IPS-18a (cell line): ENCODE data around the gene AR.

Experiments used
- H3K27ac ChIP-seq: one replicate; pipeline ENCODE4 v1.5.1; 2013; ENCODE audit warnings: low read length
- H3K27me3 ChIP-seq: one replicate; pipeline ENCODE4 v1.6.1; 2013; ENCODE audit warnings: mild to moderate bottlenecking, low read length; ENCODE audit not compliant: control insufficient read depth, insufficient read depth
- H3K36me3 ChIP-seq: one replicate; pipeline ENCODE4 v1.6.1; 2013; ENCODE audit warnings: low read depth, low read length; ENCODE audit not compliant: control insufficient read depth
- H3K4me1 ChIP-seq: one replicate; pipeline ENCODE4 v1.6.1; 2013; ENCODE audit warnings: low read depth, low read length; ENCODE audit not compliant: control insufficient read depth
- H3K4me3 ChIP-seq: one replicate; pipeline ENCODE4 v1.5.1; 2013; ENCODE audit warnings: low read length
- H3K9ac ChIP-seq: one replicate; pipeline ENCODE4 v1.6.1; 2013; ENCODE audit warnings: mild to moderate bottlenecking, low read length, moderate library complexity
- H3K9me3 ChIP-seq: one replicate; pipeline ENCODE4 v1.6.1; 2013; ENCODE audit warnings: low read depth, low read length; ENCODE audit not compliant: control insufficient read depth

Gene AR, protein sequence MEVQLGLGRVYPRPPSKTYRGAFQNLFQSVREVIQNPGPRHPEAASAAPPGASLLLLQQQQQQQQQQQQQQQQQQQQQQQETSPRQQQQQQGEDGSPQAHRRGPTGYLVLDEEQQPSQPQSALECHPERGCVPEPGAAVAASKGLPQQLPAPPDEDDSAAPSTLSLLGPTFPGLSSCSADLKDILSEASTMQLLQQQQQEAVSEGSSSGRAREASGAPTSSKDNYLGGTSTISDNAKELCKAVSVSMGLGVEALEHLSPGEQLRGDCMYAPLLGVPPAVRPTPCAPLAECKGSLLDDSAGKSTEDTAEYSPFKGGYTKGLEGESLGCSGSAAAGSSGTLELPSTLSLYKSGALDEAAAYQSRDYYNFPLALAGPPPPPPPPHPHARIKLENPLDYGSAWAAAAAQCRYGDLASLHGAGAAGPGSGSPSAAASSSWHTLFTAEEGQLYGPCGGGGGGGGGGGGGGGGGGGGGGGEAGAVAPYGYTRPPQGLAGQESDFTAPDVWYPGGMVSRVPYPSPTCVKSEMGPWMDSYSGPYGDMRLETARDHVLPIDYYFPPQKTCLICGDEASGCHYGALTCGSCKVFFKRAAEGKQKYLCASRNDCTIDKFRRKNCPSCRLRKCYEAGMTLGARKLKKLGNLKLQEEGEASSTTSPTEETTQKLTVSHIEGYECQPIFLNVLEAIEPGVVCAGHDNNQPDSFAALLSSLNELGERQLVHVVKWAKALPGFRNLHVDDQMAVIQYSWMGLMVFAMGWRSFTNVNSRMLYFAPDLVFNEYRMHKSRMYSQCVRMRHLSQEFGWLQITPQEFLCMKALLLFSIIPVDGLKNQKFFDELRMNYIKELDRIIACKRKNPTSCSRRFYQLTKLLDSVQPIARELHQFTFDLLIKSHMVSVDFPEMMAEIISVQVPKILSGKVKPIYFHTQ

DNA sequence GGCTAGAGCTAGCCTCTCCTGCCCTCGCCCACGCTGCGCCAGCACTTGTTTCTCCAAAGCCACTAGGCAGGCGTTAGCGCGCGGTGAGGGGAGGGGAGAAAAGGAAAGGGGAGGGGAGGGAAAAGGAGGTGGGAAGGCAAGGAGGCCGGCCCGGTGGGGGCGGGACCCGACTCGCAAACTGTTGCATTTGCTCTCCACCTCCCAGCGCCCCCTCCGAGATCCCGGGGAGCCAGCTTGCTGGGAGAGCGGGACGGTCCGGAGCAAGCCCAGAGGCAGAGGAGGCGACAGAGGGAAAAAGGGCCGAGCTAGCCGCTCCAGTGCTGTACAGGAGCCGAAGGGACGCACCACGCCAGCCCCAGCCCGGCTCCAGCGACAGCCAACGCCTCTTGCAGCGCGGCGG lies at the start of gene AR:
Gene AR, plus strand, starts transcription at position 204 of the 400 bp plus-strand sequence. CDS start 1,126 bp downstream, outside the sequence.
- no peak within 1 kb of the TSS for H3K27ac ChIP-seq
- peak within 1 kb of the TSS; percentile 64 for H3K4me3 ChIP-seq
- H3K36me3 ChIP-seq, result no peaks in the 10 kb centered on the region
- H3K4me1 ChIP-seq, result peaks cover 3% of the 10 kb centered on the region
- peaks cover 26% of the 10 kb centered on the region for H3K27me3 ChIP-seq
- peaks cover 10% of the 10 kb centered on the region for H3K9me3 ChIP-seq
- peak within 1 kb of the TSS; percentile 20 for H3K9ac ChIP-seq

DNA sequence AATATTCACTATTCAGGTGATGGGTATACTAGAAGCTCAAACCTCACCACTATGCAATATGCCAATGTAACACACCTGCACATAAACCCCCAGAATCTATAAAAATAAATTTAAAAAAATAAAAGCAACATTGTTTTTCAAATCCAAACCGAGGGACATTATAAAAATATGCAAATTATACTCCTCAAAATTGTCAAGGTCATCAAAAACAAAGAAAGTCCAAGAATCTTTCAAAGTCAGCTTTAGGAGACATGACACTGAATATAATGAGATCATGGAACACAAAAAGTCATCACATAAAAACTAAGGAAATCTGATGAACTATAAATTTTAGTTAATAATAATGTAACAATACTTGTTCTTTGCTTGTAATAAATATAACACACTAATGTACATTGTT lies 43.2 kb upstream of the AR start:
- H3K4me3 ChIP-seq, result no peak overlapping the region
- no peak overlapping the region for H3K9ac ChIP-seq
- H3K9me3 ChIP-seq, result peaks cover 31% of the 10 kb centered on the region
- H3K36me3 ChIP-seq, result no peaks in the 10 kb centered on the region
- no peak overlapping the region for H3K27ac ChIP-seq
- no peaks in the 10 kb centered on the region for H3K4me1 ChIP-seq
- H3K27me3 ChIP-seq, result no peaks in the 10 kb centered on the region

DNA sequence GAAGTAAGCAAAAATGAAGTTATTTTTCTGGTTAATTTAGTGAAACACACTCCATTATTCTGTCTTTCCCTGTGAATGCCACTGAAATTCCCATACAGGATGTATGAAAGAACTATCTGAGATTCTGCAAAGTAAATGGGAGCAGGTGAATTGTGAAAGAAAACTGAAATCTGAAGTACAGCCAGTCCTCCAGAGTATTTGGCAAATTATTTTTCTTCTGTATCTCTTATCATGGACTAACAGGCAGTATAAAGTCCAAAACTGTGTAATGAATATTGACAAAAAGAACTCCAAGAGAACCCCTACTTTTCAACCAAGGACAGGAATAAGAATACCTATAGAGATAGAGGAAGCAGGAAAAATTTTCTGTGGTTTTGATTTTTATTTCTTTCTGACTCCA lies 40.8 kb upstream of the AR start:
- Histone ChIP-seq H3K4me1 (no peaks in the 10 kb centered on the region), H3K27ac (no peak overlapping the region), H3K27me3 (no peaks in the 10 kb centered on the region), H3K9me3 (peaks cover 24% of the 10 kb centered on the region), H3K36me3 (no peaks in the 10 kb centered on the region), H3K9ac (no peak overlapping the region), H3K4me3 (no peak overlapping the region)

DNA sequence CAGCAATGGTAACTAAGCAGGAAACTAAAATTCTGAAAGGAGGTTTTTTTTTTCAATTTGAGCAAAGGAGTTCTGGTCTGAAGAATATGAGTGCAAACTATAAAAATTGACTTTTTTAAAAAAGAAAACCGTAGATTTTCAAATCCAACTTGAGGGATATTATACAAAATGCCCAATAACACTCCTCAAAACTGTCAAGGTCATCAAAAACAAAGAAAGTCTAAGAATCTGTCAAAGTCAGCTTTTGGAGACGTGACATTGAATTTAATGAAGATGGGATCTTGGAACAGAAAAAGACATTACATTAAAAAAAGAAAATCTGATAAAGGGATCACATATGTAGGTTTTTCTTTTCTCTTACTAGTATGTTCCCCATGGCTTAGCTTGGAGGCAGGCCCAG lies 40.4 kb upstream of the AR start:
- peaks cover 24% of the 10 kb centered on the region for H3K9me3 ChIP-seq
- H3K36me3 ChIP-seq, result no peaks in the 10 kb centered on the region
- H3K4me1 ChIP-seq, result no peaks in the 10 kb centered on the region
- no peaks in the 10 kb centered on the region for H3K27me3 ChIP-seq
- no peak overlapping the region for H3K27ac ChIP-seq
- H3K9ac ChIP-seq, result no peak overlapping the region
- no peak overlapping the region for H3K4me3 ChIP-seq

- Histone ChIP-seq H3K9me3 (peaks cover 6% of the 10 kb centered on the region), H3K27me3 (no peaks in the 10 kb centered on the region), H3K4me3 (no peak overlapping the region), H3K27ac (no peak overlapping the region), H3K36me3 (no peaks in the 10 kb centered on the region), H3K4me1 (peaks cover 6% of the 10 kb centered on the region), H3K9ac (no peak overlapping the region)
Measured at GRCh38 chrX:67520671-67521070, 23.1 kb upstream of the AR start.

GRCh38 chrX:67523002-67523681 lies 20.7 kb upstream of the AR start:
- H3K4me1 ChIP-seq, result peaks cover 6% of the 10 kb centered on the region
- no peak overlapping the region for H3K4me3 ChIP-seq
- H3K27ac ChIP-seq, result no peak overlapping the region
- H3K9ac ChIP-seq, result no peak overlapping the region
- H3K9me3 ChIP-seq, result peaks cover 11% of the 10 kb centered on the region
- H3K27me3 ChIP-seq, result no peaks in the 10 kb centered on the region
- no peaks in the 10 kb centered on the region for H3K36me3 ChIP-seq

- Histone ChIP-seq H3K4me3 (no peak overlapping the region), H3K4me1 (peaks cover 6% of the 10 kb centered on the region), H3K36me3 (no peaks in the 10 kb centered on the region), H3K9ac (no peak overlapping the region), H3K27ac (no peak overlapping the region), H3K9me3 (peaks cover 11% of the 10 kb centered on the region), H3K27me3 (no peaks in the 10 kb centered on the region)
Measured at GRCh38 chrX:67523932-67524331, 19.9 kb upstream of the AR start.

DNA sequence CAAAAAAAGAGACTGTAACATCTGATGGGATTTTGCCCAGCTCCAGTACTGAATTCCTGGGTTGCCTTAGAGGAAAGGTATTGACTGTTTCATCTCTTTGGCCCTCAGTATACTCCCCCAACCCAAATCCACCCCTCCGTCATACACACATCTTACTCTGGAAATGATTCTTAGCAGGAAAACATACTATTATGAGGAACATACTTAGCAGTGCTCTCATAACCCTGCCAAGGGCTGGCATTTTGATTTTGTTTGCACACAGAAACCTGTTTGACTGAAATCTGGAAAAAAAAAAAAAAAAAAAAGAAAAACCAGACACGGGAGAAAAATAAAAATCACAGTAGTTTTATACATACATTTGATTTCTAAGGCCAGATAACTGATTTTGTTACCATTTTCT lies 19.4 kb upstream of the AR start:
- H3K4me1 ChIP-seq, result peaks cover 6% of the 10 kb centered on the region
- H3K9ac ChIP-seq, result no peak overlapping the region
- no peak overlapping the region for H3K4me3 ChIP-seq
- peaks cover 11% of the 10 kb centered on the region for H3K9me3 ChIP-seq
- H3K36me3 ChIP-seq, result no peaks in the 10 kb centered on the region
- H3K27ac ChIP-seq, result no peak overlapping the region
- no peaks in the 10 kb centered on the region for H3K27me3 ChIP-seq

DNA sequence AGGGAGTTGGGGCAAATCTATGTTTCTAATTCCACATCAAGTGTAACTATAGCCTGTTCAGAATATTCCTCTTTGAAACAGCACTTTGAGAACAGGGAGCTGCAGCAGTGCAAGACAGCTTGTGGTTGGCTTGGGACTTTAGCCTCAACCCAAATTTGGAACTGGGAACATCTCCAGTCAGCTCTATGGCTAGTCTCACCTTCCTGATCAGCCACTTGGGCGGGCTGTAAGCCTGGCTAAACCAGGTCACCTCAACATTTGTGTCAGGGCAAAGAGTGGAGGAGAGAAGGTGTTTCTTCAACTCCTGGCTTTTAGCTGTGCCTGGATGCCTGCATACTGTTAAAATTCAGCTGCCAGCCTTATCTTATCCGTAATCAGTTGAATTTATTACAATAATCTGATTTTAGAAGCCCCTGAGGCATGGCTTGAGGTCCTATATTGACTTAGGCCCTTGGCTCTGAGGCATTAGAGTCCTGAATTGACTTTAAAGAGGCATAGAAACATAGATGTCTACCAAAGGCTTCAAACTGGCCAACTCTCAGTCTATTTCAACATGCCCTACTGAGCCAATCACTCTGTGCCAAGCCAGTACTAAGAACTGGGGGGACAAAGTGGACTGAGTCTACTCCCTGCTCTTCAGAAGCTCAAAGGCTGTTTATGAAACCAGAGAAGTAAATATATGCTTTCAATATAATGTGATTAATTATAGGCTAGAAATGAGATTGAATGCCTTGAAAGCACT lies 18.7 kb upstream of the AR start:
- Histone ChIP-seq H3K4me1 (peaks cover 6% of the 10 kb centered on the region), H3K9me3 (peaks cover 11% of the 10 kb centered on the region), H3K36me3 (no peaks in the 10 kb centered on the region), H3K9ac (no peak overlapping the region), H3K27me3 (no peaks in the 10 kb centered on the region), H3K27ac (no peak overlapping the region), H3K4me3 (no peak overlapping the region)

DNA sequence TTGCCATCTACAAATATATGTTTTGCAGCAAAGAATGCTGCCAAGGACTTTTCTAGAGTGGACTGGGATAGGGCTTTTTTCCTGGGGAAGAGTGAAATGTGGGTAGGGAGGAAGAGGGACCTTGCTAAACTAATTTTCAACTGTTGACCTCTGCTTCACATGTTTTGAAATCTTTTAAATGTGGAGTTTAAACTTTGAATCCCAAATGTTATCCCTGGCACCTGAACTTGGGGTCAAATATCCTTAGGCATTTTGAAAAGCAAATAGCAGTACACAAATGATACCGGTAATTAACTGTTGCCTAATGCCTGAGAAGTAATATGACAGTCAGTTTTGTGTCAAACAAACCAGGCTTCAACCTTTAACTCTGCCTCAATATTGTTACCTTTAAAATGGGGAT lies 7.3 kb upstream of the AR start:
- Histone ChIP-seq H3K36me3 (no peaks in the 10 kb centered on the region), H3K27ac (no peak overlapping the region), H3K9ac (no peak overlapping the region), H3K4me1 (no peaks in the 10 kb centered on the region), H3K9me3 (peaks cover 17% of the 10 kb centered on the region), H3K27me3 (no peaks in the 10 kb centered on the region), H3K4me3 (no peak overlapping the region)

DNA sequence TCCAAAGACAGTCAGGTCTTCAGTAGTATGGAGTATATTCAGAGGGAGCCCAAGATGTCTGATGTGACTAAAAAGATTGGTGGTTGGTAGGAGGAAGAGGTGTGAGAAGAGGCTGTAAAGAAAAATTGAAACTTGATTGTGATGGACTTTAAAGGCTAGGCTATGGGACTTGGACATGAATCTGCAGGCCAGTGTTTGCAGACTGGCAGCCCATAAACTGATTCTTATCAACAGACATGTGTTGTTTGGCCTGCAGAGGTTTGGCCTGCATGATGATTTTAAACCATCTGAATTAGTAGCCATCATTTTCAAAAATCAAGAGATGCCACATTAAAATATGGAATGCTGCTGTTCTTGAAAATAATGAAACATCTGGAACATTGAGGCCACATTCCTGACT lies 5.4 kb upstream of the AR start:
- no peaks in the 10 kb centered on the region for H3K36me3 ChIP-seq
- peaks cover 3% of the 10 kb centered on the region for H3K27me3 ChIP-seq
- H3K9ac ChIP-seq, result no peak overlapping the region
- H3K27ac ChIP-seq, result no peak overlapping the region
- H3K9me3 ChIP-seq, result peaks cover 14% of the 10 kb centered on the region
- H3K4me3 ChIP-seq, result no peak overlapping the region
- peaks cover 3% of the 10 kb centered on the region for H3K4me1 ChIP-seq
